GM18526 (cell line): ENCODE data around the gene TUFT1.

Experiments
- POLR2A ChIP-seq: IDR thresholded peaks from 3 replicates; pipeline ENCODE4 v1.6.1; 2011; ENCODE audit not compliant: insufficient read length; ENCODE audit errors: extremely low read depth

TUFT1 gene

GRCh38 chr1:151540021-151540981 is at the start of gene TUFT1:
Gene TUFT1, plus strand, starts transcription at chr1:151540309. Its CDS starts 58 bp downstream, at chr1:151540367.
- peak; percentile 83 for TF ChIP-seq POLR2A

GRCh38 chr1:151491641-151492040 is 48.5 kb upstream of the TUFT1 start:
- no peak for TF ChIP-seq POLR2A

GRCh38 chr1:151492120-151492519 is 48.0 kb upstream of the TUFT1 start:
- TF ChIP-seq POLR2A: no peak

- no peak for TF ChIP-seq POLR2A
Measured at GRCh38 chr1:151493042-151493441, 47.1 kb upstream of the TUFT1 start.

GRCh38 chr1:151494741-151495281 is 45.3 kb upstream of the TUFT1 start:
- TF ChIP-seq POLR2A: no peak

GRCh38 chr1:151495316-151495715 is 44.8 kb upstream of the TUFT1 start:
- TF ChIP-seq POLR2A: no peak

GRCh38 chr1:151499365-151499764 is 40.7 kb upstream of the TUFT1 start:
- no peak for TF ChIP-seq POLR2A

- TF ChIP-seq POLR2A: no peak
Measured at GRCh38 chr1:151499930-151500329, 40.2 kb upstream of the TUFT1 start.

- no peak for TF ChIP-seq POLR2A
Measured at GRCh38 chr1:151501474-151501873, 38.6 kb upstream of the TUFT1 start.

GRCh38 chr1:151502035-151502700 is 37.9 kb upstream of the TUFT1 start:
- no peak for TF ChIP-seq POLR2A

- TF ChIP-seq POLR2A: no peak
Measured at GRCh38 chr1:151502859-151503780, 37.0 kb upstream of the TUFT1 start.

GRCh38 chr1:151504252-151504651 is 35.9 kb upstream of the TUFT1 start:
- no peak for TF ChIP-seq POLR2A

GRCh38 chr1:151504759-151505158 is 35.4 kb upstream of the TUFT1 start:
- TF ChIP-seq POLR2A: no peak

GRCh38 chr1:151508833-151509232 is 31.3 kb upstream of the TUFT1 start:
- TF ChIP-seq POLR2A: no peak
